Endothelial cell of umbilical vein (primary cell): ENCODE results near the gene BAG2.

Experiments used
- CTCF ChIP-seq, 2 donors: IDR thresholded peaks; 1 replicate in 1 of 2; 2 replicates in 1 of 2; pipeline ENCODE4 v1.5.1; 2011; ENCODE audit warnings: low read length in 2 of 2, mild to moderate bottlenecking in 2 of 2, moderate library complexity in 2 of 2, control low read depth in 1 of 2, inconsistent platforms in 1 of 2, low read depth in 1 of 2; ENCODE audit not compliant: insufficient read depth in 1 of 2; ENCODE audit errors: extremely low read depth in 1 of 2
- EZH2 ChIP-seq: IDR thresholded peaks from 2 replicates; pipeline ENCODE4 v1.6.1; 2012; ENCODE audit warnings: borderline replicate concordance, low read depth, mild to moderate bottlenecking, moderate library complexity, low read length, inconsistent platforms; ENCODE audit not compliant: severe bottlenecking
- JUN ChIP-seq: IDR thresholded peaks from 2 replicates; pipeline ENCODE4 v1.6.1; 2011; ENCODE audit warnings: borderline replicate concordance, low read depth; ENCODE audit not compliant: insufficient read length, insufficient read depth
- POLR2A ChIP-seq: IDR thresholded peaks from 2 replicates; pipeline ENCODE4 v1.6.1; 2012; ENCODE audit warnings: low read depth, mild to moderate bottlenecking, control low read depth, low read length
- POLR2AphosphoS5 ChIP-seq: IDR thresholded peaks from 2 replicates; pipeline ENCODE4 v1.6.1; 2012; ENCODE audit warnings: low read depth, mild to moderate bottlenecking, control low read depth, low read length, moderate library complexity; ENCODE audit not compliant: insufficient read depth

GRCh38 chr6:57158658-57159057, 13.5 kb upstream of the BAG2 start:
- no peak for TF ChIP-seq CTCF (IDR thresholded peaks at IDR 0.05; ENCODE audit: extremely low read depth in 1 of 2, insufficient read depth in 1 of 2, low read depth in 1 of 2, low read length in 2 of 2)
- no peak for TF ChIP-seq POLR2A
- no peak for TF ChIP-seq POLR2AphosphoS5
- TF ChIP-seq JUN, result no peak
- TF ChIP-seq EZH2, result no peak
